OCI-LY7 (cell line): Measurements from ENCODE around the gene PYGL. TPM values are rescaled to one million over a fixed set of nuclear protein-coding genes. Genes with fewer than 3 reads are reported as not detected.

ENCODE experiments used
- Bru-seq: library from RNA; stranded (reverse); fragments of 400-500 nt; gene quantifications from one replicate; lab custom pipeline; 2021; lab: Mats Ljungman, UMichigan
- BruChase-seq, 2 experiments: library from RNA; stranded (reverse); fragments of 400-500 nt; gene quantifications; one replicate each; lab custom pipeline; 2021; lab: Mats Ljungman, UMichigan
- BruUV-seq: library from RNA; stranded (reverse); fragments of 400-500 nt; replicated peaks from 2 replicates; lab custom pipeline; 2021; lab: Mats Ljungman, UMichigan
- CTCF ChIA-PET: fragments of 300-600 bp; sonication (Branson Sonifier 250); formaldehyde crosslinking; loops from one replicate; lab custom pipeline; 2022; ENCODE audit warnings: antibody characterized with exemption; ENCODE audit not compliant: unreplicated experiment; lab: Charles Lee
- POLR2A ChIA-PET: fragments of 300-600 bp; sonication (Branson Sonifier 250); formaldehyde crosslinking; loops from one replicate; lab custom pipeline; 2022; ENCODE audit warnings: antibody characterized with exemption; lab: Charles Lee
- DNase-seq: peaks from one replicate; pipeline ENCODE4 v3.0.0-alpha.2; 2015; ENCODE audit warnings: low spot score
- H2AFZ ChIP-seq: fragments of 200-600 bp; sonication (generic), shearing (Covaris generic); 2 replicates; pipeline ENCODE4 v1.6.1; 2014; ENCODE audit warnings: mild to moderate bottlenecking, antibody characterized with exemption, low read length, moderate library complexity
- H3K27ac ChIP-seq: fragments of 200-600 bp; sonication (generic); 2 replicates; pipeline ENCODE4 v1.5.1; 2014; ENCODE audit warnings: mixed run types, low read depth, mild to moderate bottlenecking, moderate library complexity, low read length, inconsistent platforms; ENCODE audit not compliant: poor library complexity, severe bottlenecking
- H3K36me3 ChIP-seq: fragments of 200-600 bp; sonication (generic); 2 replicates; pipeline ENCODE4 v1.6.1; 2014; ENCODE audit warnings: mild to moderate bottlenecking, antibody characterized with exemption, low read length, moderate library complexity, mixed read lengths; ENCODE audit not compliant: insufficient read depth
- H3K4me1 ChIP-seq: fragments of 200-600 bp; sonication (generic); 2 replicates; pipeline ENCODE4 v1.5.1; 2014; ENCODE audit warnings: mild to moderate bottlenecking, low read length; ENCODE audit not compliant: insufficient read depth, poor library complexity, severe bottlenecking
- H3K4me2 ChIP-seq: fragments of 200-600 bp; sonication (generic); 2 replicates; pipeline ENCODE4 v1.6.1; 2014; ENCODE audit warnings: mild to moderate bottlenecking, low read length
- H3K4me3 ChIP-seq: fragments of 200-600 bp; sonication (generic); 2 replicates; pipeline ENCODE4 v1.5.1; 2014; ENCODE audit warnings: mild to moderate bottlenecking, low read depth, low read length; ENCODE audit not compliant: poor library complexity, severe bottlenecking
- H3K79me2 ChIP-seq: fragments of 200-600 bp; sonication (generic); 2 replicates; pipeline ENCODE4 v1.6.1; 2016; ENCODE audit warnings: low read depth, mild to moderate bottlenecking, low read length, moderate library complexity, mixed read lengths; ENCODE audit not compliant: insufficient read depth
- H3K9me2 ChIP-seq: fragments of 200-600 bp; sonication (generic); 2 replicates; pipeline ENCODE4 v1.6.1; 2016; ENCODE audit warnings: mild to moderate bottlenecking, low read length, mixed read lengths; ENCODE audit not compliant: insufficient read depth
- H3K9me3 ChIP-seq: fragments of 200-600 bp; sonication (generic); 2 replicates; pipeline ENCODE4 v1.6.1; 2014; ENCODE audit warnings: mild to moderate bottlenecking, mixed run types, low read length, mixed read lengths
- H4K20me1 ChIP-seq: fragments of 200-600 bp; sonication (generic); 2 replicates; pipeline ENCODE4 v1.6.1; 2014; ENCODE audit warnings: mild to moderate bottlenecking, antibody characterized with exemption, low read length, moderate library complexity, mixed read lengths; ENCODE audit not compliant: insufficient read depth
- CTCF ChIP-seq: fragments of 200-600 bp; sonication (generic); conservative IDR thresholded peaks from 2 replicates; pipeline ENCODE4 v1.5.1; 2014; ENCODE audit warnings: mild to moderate bottlenecking, antibody characterized with exemption, low read length, moderate library complexity, mixed read lengths
- EZH2phosphoT487 ChIP-seq: fragments of 200-600 bp; sonication (generic); IDR thresholded peaks from 2 replicates; pipeline ENCODE4 v1.6.1; 2018; ENCODE audit warnings: low read depth, borderline replicate concordance, mild to moderate bottlenecking, mixed run types, antibody characterized with exemption, low read length, moderate library complexity, mixed read lengths
- intact Hi-C: fragments of 100-400 bp; cut with micrococcal nuclease; formaldehyde crosslinking; loops from one replicate; pipeline ENCODE4 v1.10.0; 2022; ENCODE audit not compliant: unreplicated experiment
- long read RNA-seq: library from polyadenylated mRNA; stranded (forward); transcript quantifications from one replicate; pipeline ENCODE4 v2.0.0, GENCODE V29; 2022
- total RNA-seq, 2 experiments: library from RNA; depleted of rRNA in 1 of 2; stranded (reverse); fragments of >200 nt in 1 of 2; shearing (Covaris generic) in 1 of 2; gene quantifications; 2 replicates each; pipeline ENCODE4 v1.2.3, GENCODE V29; 2014 to 2022

The PYGL gene
- total RNA-seq (2014; rRNA removed; shearing (Covaris generic)) (2.8 and 12.2 TPM in 2 replicates), total RNA-seq (2022) (2.6 and 3.3 TPM in 2 replicates), Bru-seq, nascent RNA (percentile 24 among the genes with signal in this experiment), BruChase-seq, experiment 1, labeled RNA remaining after a 6-hour chase (percentile 24 among the genes with signal in this experiment), BruChase-seq, experiment 2, labeled RNA remaining after a 2-hour chase (percentile 20 among the genes with signal in this experiment)
- long read RNA-seq, partial matches to known transcripts = 2 of 12 reads
- long read RNA-seq, other reads (novel, unspliced or antisense) = 5 of 12 reads

- no peak within 1 kb of the TSS for H3K27ac ChIP-seq
- BruUV-seq = no TSS peak
- H3K4me3 ChIP-seq = peak within 1 kb of the TSS; percentile 68
These were observed at the start of gene PYGL for GRCh38 chr14:50943943-50944646. Gene PYGL (minus strand): TSS chr14:50944483. CDS start chr14:50944403, 80 bp downstream.

GRCh38 chr14:50985859-50986331, 41.6 kb upstream of the PYGL start:
- H3K79me2 ChIP-seq = no peaks in the 10 kb centered on the region
- no peak for DNase-seq
- no peaks in the 10 kb centered on the region for H3K9me2 ChIP-seq
- no peak overlapping the region for H3K27ac ChIP-seq
- no peaks in the 10 kb centered on the region for H3K4me1 ChIP-seq
- TF ChIP-seq CTCF = no peak
- TF ChIP-seq EZH2phosphoT487 = no peak
- BruUV-seq = no TSS peak
- ChIA-PET POLR2A (no interaction called here), CTCF (no interaction called here)
- H3K4me2 ChIP-seq = no peak overlapping the region
- no peaks in the 10 kb centered on the region for H3K36me3 ChIP-seq
- H2AFZ ChIP-seq = no peak overlapping the region
- H4K20me1 ChIP-seq = no peaks in the 10 kb centered on the region
- intact Hi-C loops = no loop called here
- H3K4me3 ChIP-seq = no peak overlapping the region
- H3K9me3 ChIP-seq = no peaks in the 10 kb centered on the region

More at GRCh38 chr14:50943943-50944646, at the start of gene PYGL:
- Histone ChIP-seq H3K79me2 (no peaks in the 10 kb centered on the region), H4K20me1 (no peaks in the 10 kb centered on the region), H3K4me1 (peaks cover 9% of the 10 kb centered on the region), H3K9me3 (no peaks in the 10 kb centered on the region), H3K4me2 (peak within 1 kb of the TSS; percentile 59), H2AFZ (peak within 1 kb of the TSS; percentile 73; the same call in 1 of the 2 replicates), H3K9me2 (no peaks in the 10 kb centered on the region), H3K36me3 (no peaks in the 10 kb centered on the region)
- ChIA-PET CTCF (interaction anchor here (0.7 kb wide), 1 partner anchor 159 kb away, joined by 3 read pairs; no protein-coding TSS in a partner anchor), POLR2A (no interaction called here)
- intact Hi-C loops = no loop called here
- no peak for TF ChIP-seq CTCF
- TF ChIP-seq EZH2phosphoT487 = no peak
- DNase-seq = peak; percentile 50
